Retina (tissue), 1 donor: Measurements from ENCODE around the gene GALP.

ENCODE experiments used
- DNase-seq: peaks from one replicate; pipeline ENCODE4 v3.0.0-alpha.2; 2016

The GALP gene

GRCh38 chr19:56175861-56176307 is at the start of gene GALP:
TSS of gene GALP (plus strand) at chr19:56176008. CDS start at chr19:56177109, 1,101 bp downstream.
- DNase-seq = peak; percentile 57

GRCh38 chr19:56126983-56127780 is 48.6 kb upstream of the GALP start:
- no peak for DNase-seq

- DNase-seq = no peak
These were observed 45.8 kb upstream of the GALP start for GRCh38 chr19:56130006-56130405.

- DNase-seq = no peak
These were observed 44.2 kb upstream of the GALP start for GRCh38 chr19:56131651-56132050.

GRCh38 chr19:56132316-56132822 is 43.4 kb upstream of the GALP start:
- DNase-seq = peak; percentile 51

- peak; percentile 56 for DNase-seq
These were observed 41.8 kb upstream of the GALP start for GRCh38 chr19:56133858-56134653.

GRCh38 chr19:56134654-56134921 is 41.2 kb upstream of the GALP start:
- DNase-seq = no peak

- no peak for DNase-seq
These were observed 39.4 kb upstream of the GALP start for GRCh38 chr19:56136362-56136761.

GRCh38 chr19:56137405-56137804 is 38.4 kb upstream of the GALP start:
- DNase-seq = no peak

GRCh38 chr19:56138069-56138468 is 37.7 kb upstream of the GALP start:
- no peak for DNase-seq

GRCh38 chr19:56139847-56140582 is 35.8 kb upstream of the GALP start:
- no peak for DNase-seq

GRCh38 chr19:56140583-56141416 is 35.0 kb upstream of the GALP start, which contains the start of gene ZNF444:
TSS of gene ZNF444 (plus strand) at chr19:56141287. CDS start at chr19:56146912, 5,625 bp downstream.
- DNase-seq = peak; percentile 100

- peak; percentile 52 for DNase-seq
These were observed 34.3 kb upstream of the GALP start for GRCh38 chr19:56141417-56141993.

- DNase-seq = no peak
These were observed 33.6 kb upstream of the GALP start for GRCh38 chr19:56142087-56142787.

GRCh38 chr19:56142897-56143434 is 32.8 kb upstream of the GALP start:
- DNase-seq = no peak

GRCh38 chr19:56144376-56144775 is 31.4 kb upstream of the GALP start:
- DNase-seq = no peak

- DNase-seq = no peak
These were observed 31.0 kb upstream of the GALP start for GRCh38 chr19:56144831-56145230.

- DNase-seq = no peak
These were observed 30.1 kb upstream of the GALP start for GRCh38 chr19:56145698-56146097.

GRCh38 chr19:56146904-56147303 is 28.9 kb upstream of the GALP start:
- DNase-seq = no peak

- DNase-seq = no peak
These were observed 28.5 kb upstream of the GALP start for GRCh38 chr19:56147307-56147706.

- no peak for DNase-seq
These were observed 27.7 kb upstream of the GALP start for GRCh38 chr19:56148096-56148495.
